ENCODE results near the gene WNT5A. TPM values are rescaled to one million over a fixed set of nuclear protein-coding genes. Genes with fewer than 3 reads are reported as not detected.

The WNT5A gene
- total RNA-seq, 1 experiment from 2014 or later = 174 TPM

DNA sequence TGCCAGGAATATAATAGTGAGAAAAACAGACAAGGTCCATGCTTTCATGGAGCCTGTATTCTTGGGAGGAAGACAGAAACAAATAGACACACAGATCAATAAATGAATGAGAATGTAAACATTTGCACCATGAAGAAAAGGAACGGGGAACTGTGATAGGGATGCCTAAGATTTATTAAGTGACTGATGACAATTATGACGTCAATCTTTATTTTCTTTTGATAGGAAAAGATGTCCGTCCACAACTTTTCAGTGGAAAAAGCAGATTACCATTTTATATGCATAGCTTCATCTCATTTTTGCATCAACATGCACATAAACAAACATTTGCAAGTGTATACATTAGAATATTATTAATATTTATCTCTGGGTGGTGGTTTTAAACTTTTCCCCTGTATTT is 27.9 kb upstream of the WNT5A start:
- Histone ChIP-seq H3K36me3 (ENCODE audit: low read depth) (no peaks in the 10 kb centered on the region), H3K4me3 (no peak overlapping the region), H4K20me1 (ENCODE audit: insufficient read depth) (no peaks in the 10 kb centered on the region), H3K4me1 (replicated peaks; ENCODE audit: insufficient read depth) (peaks cover 32% of the 10 kb centered on the region), H3K27me3 (ENCODE audit: insufficient read depth, low read depth) (no peaks in the 10 kb centered on the region), H3F3A (ENCODE audit: insufficient read depth, low read depth) (peaks cover 22% of the 10 kb centered on the region; the same call in 1 of the 2 replicates), H3K79me2 (ENCODE audit: low read depth) (no peaks in the 10 kb centered on the region), H3K4me2 (no peak overlapping the region), H3K9me2 (ENCODE audit: insufficient read depth) (no peaks in the 10 kb centered on the region), H3K9me3 (ENCODE audit: insufficient read depth, low read depth) (no peaks in the 10 kb centered on the region), H3K27ac (no peak overlapping the region), H2AFZ (no peak overlapping the region)
- no peak for DNase-seq
- no TSS peak for BruUV-seq (replicated peaks)
- ChIA-PET POLR2A (ENCODE audit: unreplicated experiment) (no interaction called here), CTCF (no interaction called here)
- intact Hi-C loops (cut with micrococcal nuclease; ENCODE audit: unreplicated experiment) = no loop called here
- TF ChIP-seq, protein P1, sequence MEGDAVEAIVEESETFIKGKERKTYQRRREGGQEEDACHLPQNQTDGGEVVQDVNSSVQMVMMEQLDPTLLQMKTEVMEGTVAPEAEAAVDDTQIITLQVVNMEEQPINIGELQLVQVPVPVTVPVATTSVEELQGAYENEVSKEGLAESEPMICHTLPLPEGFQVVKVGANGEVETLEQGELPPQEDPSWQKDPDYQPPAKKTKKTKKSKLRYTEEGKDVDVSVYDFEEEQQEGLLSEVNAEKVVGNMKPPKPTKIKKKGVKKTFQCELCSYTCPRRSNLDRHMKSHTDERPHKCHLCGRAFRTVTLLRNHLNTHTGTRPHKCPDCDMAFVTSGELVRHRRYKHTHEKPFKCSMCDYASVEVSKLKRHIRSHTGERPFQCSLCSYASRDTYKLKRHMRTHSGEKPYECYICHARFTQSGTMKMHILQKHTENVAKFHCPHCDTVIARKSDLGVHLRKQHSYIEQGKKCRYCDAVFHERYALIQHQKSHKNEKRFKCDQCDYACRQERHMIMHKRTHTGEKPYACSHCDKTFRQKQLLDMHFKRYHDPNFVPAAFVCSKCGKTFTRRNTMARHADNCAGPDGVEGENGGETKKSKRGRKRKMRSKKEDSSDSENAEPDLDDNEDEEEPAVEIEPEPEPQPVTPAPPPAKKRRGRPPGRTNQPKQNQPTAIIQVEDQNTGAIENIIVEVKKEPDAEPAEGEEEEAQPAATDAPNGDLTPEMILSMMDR (conservative IDR thresholded peaks at IDR 0.05) = no peak
- no peak for TF ChIP-seq EZH2 (IDR thresholded peaks at IDR 0.05; ENCODE audit: low read depth)

DNA sequence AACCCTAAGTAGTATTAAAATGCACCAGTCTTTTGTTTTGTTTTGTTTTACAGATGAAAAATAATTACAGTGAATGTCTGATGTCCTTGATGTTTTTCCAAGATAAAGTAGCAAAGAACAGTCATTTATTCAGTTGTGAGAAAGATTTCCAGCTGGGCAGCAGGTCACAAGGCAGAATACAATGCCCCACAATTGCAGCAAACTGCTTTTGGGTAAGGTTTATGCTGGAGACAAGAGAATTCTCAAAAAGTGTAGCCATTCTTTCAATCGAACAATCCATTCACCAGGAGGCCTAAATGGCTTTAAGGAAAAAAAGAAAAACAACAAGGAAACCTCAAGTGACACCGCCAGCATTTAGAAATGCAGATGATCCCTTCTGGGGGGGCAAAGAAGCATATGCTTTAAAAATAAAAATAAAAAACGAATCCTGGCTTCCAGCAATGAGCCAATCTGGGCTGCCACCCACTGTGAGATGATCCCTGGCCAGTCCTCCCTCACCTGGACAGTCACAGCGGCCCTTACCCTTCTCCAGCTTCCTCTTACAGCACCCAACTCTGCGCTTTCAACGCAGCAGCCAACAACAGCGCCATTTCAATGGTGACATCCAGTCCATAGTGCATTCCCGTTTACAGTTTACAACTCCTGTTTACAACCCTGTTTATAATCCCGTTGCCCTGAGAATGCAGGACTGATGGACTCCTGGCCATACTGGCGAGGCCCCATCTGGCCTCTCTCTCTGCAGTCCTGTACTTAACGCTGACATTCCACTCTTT is 25.7 kb upstream of the WNT5A start:
- no peak for TF ChIP-seq EZH2 (IDR thresholded peaks at IDR 0.05; ENCODE audit: low read depth)
- TF ChIP-seq, protein P1 (conservative IDR thresholded peaks at IDR 0.05) = no peak
- no peaks in the 10 kb centered on the region for H3K27me3 ChIP-seq (ENCODE audit: insufficient read depth, low read depth)
- H2AFZ ChIP-seq = no peak overlapping the region
- H3K9me2 ChIP-seq (ENCODE audit: insufficient read depth) = no peaks in the 10 kb centered on the region
- 0 out of 2 replicates have a peak, but pooled peaks cover under 1% of the 10 kb centered on the region for H3F3A ChIP-seq (ENCODE audit: insufficient read depth, low read depth)
- no peaks in the 10 kb centered on the region for H3K36me3 ChIP-seq (ENCODE audit: low read depth)
- intact Hi-C loops (cut with micrococcal nuclease; ENCODE audit: unreplicated experiment) = no loop called here
- DNase-seq = no peak
- no peaks in the 10 kb centered on the region for H3K79me2 ChIP-seq (ENCODE audit: low read depth)
- no peak overlapping the region for H3K4me3 ChIP-seq
- H3K27ac ChIP-seq = 0 out of 2 replicates have a peak overlapping the region, but pooled peaks have one; percentile 9
- no peak overlapping the region for H3K4me2 ChIP-seq
- CTCF ChIA-PET = no interaction called here
- BruUV-seq (replicated peaks) = no TSS peak
- POLR2A ChIA-PET (ENCODE audit: unreplicated experiment) = interaction anchor here (0.5 to 0.6 kb wide), 2 partner anchors 125 to 150 kb away, joined by 4 to 7 read pairs; no protein-coding TSS in a partner anchor
- no peaks in the 10 kb centered on the region for H4K20me1 ChIP-seq (ENCODE audit: insufficient read depth)
- H3K4me1 ChIP-seq (replicated peaks; ENCODE audit: insufficient read depth) = peaks cover 10% of the 10 kb centered on the region
- no peaks in the 10 kb centered on the region for H3K9me3 ChIP-seq (ENCODE audit: insufficient read depth, low read depth)

DNA sequence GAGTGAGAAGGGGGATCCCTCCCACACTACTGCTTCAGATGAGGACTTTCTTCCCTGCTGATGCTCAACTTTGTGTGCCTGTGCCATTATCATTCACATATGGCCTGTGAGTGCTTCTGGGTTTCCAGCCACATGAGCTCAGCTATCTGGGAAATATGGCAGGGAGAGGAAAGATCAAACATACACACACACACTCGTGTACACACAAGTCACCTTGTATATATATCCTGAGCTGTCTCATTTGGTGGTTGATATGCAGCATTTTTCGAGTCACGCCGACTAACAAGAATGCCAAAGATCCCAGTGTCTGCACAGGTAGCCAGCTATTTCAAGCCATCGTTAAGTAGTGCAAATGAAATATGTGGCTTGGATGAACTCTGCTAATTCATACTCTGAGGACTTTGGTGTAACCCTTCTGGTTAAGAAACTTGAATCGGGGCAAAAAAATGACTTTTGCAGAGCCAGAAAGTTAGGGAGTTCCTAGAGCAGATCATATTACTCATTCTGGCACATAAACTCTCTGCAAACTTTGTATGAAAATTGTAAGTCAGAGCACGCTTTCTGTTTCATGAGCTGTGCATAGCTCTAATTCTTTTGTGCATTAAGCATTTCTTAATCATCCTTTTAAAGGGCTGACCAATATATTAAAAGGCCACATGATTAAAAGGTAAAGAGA is 24.9 kb upstream of the WNT5A start:
- Histone ChIP-seq H3K4me3 (no peak overlapping the region), H3K27ac (no peak overlapping the region), H3K79me2 (ENCODE audit: low read depth) (no peaks in the 10 kb centered on the region), H3K9me3 (ENCODE audit: insufficient read depth, low read depth) (no peaks in the 10 kb centered on the region), H3K9me2 (ENCODE audit: insufficient read depth) (no peaks in the 10 kb centered on the region), H3K4me1 (replicated peaks; ENCODE audit: insufficient read depth) (peaks cover 7% of the 10 kb centered on the region; the same call in 1 of the 2 replicates), H3K4me2 (no peak overlapping the region), H2AFZ (no peak overlapping the region), H3F3A (ENCODE audit: insufficient read depth, low read depth) (no peaks in the 10 kb centered on the region), H3K36me3 (ENCODE audit: low read depth) (no peaks in the 10 kb centered on the region), H3K27me3 (ENCODE audit: insufficient read depth, low read depth) (no peaks in the 10 kb centered on the region), H4K20me1 (ENCODE audit: insufficient read depth) (no peaks in the 10 kb centered on the region)
- no TSS peak for BruUV-seq (replicated peaks)
- intact Hi-C loops (cut with micrococcal nuclease; ENCODE audit: unreplicated experiment) = no loop called here
- TF ChIP-seq, protein P1 (conservative IDR thresholded peaks at IDR 0.05) = no peak
- TF ChIP-seq EZH2 (IDR thresholded peaks at IDR 0.05; ENCODE audit: low read depth) = no peak
- CTCF ChIA-PET = no interaction called here
- DNase-seq = no peak
- POLR2A ChIA-PET (ENCODE audit: unreplicated experiment) = interaction anchor here (0.5 to 0.6 kb wide), 2 partner anchors 126 to 150 kb away, joined by 4 to 7 read pairs; no protein-coding TSS in a partner anchor

Data from PC-9 (cell line).